SK-N-SH (cell line): ENCODE results near the gene ZNF337. TPM values are rescaled to one million over a fixed set of nuclear protein-coding genes. Genes with fewer than 3 reads are reported as not detected.

Experiments used
- CTCF ChIA-PET: fragments of 300-600, 350-600 bp; formaldehyde crosslinking; extraction: SDS; loops from one replicate; lab custom pipeline; 2021; lab: Yijun Ruan, JAX
- POLR2A ChIA-PET: fragments of 350-600 bp; sonication (Branson Sonifier 250); formaldehyde crosslinking; extraction: SDS; loops from one replicate; lab custom pipeline; 2020; ENCODE audit warnings: antibody characterized with exemption, inconsistent platforms; lab: Yijun Ruan, JAX
- DNase-seq: peaks from one replicate; pipeline ENCODE4 v3.0.0; 2012
- H2AFZ ChIP-seq: fragments of 200-600 bp; sonication (generic); 2 replicates; pipeline ENCODE4 v1.8.1; 2016; ENCODE audit warnings: antibody characterized with exemption, mild to moderate bottlenecking, low read depth
- H3F3A ChIP-seq: fragments of 200-600 bp; sonication (generic); replicated peaks from 2 replicates; pipeline ENCODE3; 2016; ENCODE audit warnings: antibody characterized with exemption, mild to moderate bottlenecking; ENCODE audit not compliant: insufficient read depth
- H3K27ac ChIP-seq, 2 experiments: fragments of 200-500 bp in 1 of 2; fragments of 200-600 bp in 1 of 2; sonication (Bioruptor generic) in 1 of 2; sonication (generic), shearing (Covaris generic) in 1 of 2; 2 replicates each; pipeline versions ENCODE4 v1.5.1 to v1.6.1; 2014 to 2016; ENCODE audit warnings: low read depth in 2 of 2, inconsistent platforms in 1 of 2, low read length in 1 of 2, mild to moderate bottlenecking in 1 of 2, mixed read lengths in 1 of 2
- H3K27me3 ChIP-seq: fragments of 200-600 bp; sonication (generic), shearing (Covaris generic); 2 replicates; pipeline ENCODE4 v1.6.1; 2016; ENCODE audit warnings: mixed run types; ENCODE audit not compliant: insufficient read depth
- H3K36me3 ChIP-seq, 2 experiments: fragments of 200-500 bp in 1 of 2; fragments of 200-600 bp in 1 of 2; sonication (Bioruptor generic) in 1 of 2; sonication (generic) in 1 of 2; replicated peaks in 1 of 2; 2 replicates each; pipeline versions ENCODE3 to v1.5.1; 2014 to 2016; ENCODE audit warnings: low read length in 1 of 2, mild to moderate bottlenecking in 1 of 2; ENCODE audit not compliant: insufficient read depth in 2 of 2, control insufficient read depth in 1 of 2
- H3K4me1 ChIP-seq, 2 experiments: fragments of 200-500 bp in 1 of 2; fragments of 200-600 bp in 1 of 2; sonication (Bioruptor generic) in 1 of 2; sonication (generic), shearing (Covaris generic) in 1 of 2; 2 replicates each; pipeline versions ENCODE4 v1.5.1 to v1.6.1; 2014 to 2016; ENCODE audit warnings: low read depth in 1 of 2, low read length in 1 of 2, mixed run types in 1 of 2; ENCODE audit not compliant: insufficient read depth in 2 of 2, control insufficient read depth in 1 of 2
- H3K4me2 ChIP-seq: fragments of 200-600 bp; sonication (generic), shearing (Covaris generic); 2 replicates; pipeline ENCODE4 v1.6.1; 2017; ENCODE audit warnings: mixed run types
- H3K4me3 ChIP-seq, 2 experiments: fragments of 200-500 bp in 1 of 2; fragments of 200-600 bp in 1 of 2; sonication (Bioruptor generic) in 1 of 2; sonication (generic), shearing (Covaris generic) in 1 of 2; 2 replicates each; pipeline versions ENCODE4 v1.5.1 to v1.8.1; 2014 to 2016; ENCODE audit warnings: low read depth in 2 of 2, inconsistent platforms in 1 of 2, low read length in 1 of 2, mild to moderate bottlenecking in 1 of 2, mixed read lengths in 1 of 2, moderate library complexity in 1 of 2
- H3K79me2 ChIP-seq: fragments of 200-600 bp; sonication (generic); 2 replicates; pipeline ENCODE4 v1.8.1; 2017; ENCODE audit warnings: mild to moderate bottlenecking; ENCODE audit not compliant: insufficient read depth
- H3K9ac ChIP-seq: fragments of 200-600 bp; sonication (generic); 2 replicates; pipeline ENCODE4 v1.6.1; 2017; ENCODE audit warnings: mixed run types
- H3K9me2 ChIP-seq: fragments of 200-600 bp; sonication (generic); 2 replicates; pipeline ENCODE4 v1.6.1; 2017; ENCODE audit warnings: mixed run types
- H3K9me3 ChIP-seq: fragments of 200-600 bp; sonication (generic); 2 replicates; pipeline ENCODE4 v1.6.1; 2017; ENCODE audit warnings: mixed run types, mild to moderate bottlenecking, moderate library complexity
- H4K20me1 ChIP-seq: fragments of 200-600 bp; sonication (generic); 2 replicates; pipeline ENCODE4 v1.6.1; 2017; ENCODE audit warnings: mild to moderate bottlenecking, mixed run types; ENCODE audit not compliant: insufficient read depth
- CHD2 ChIP-seq: fragments of 150-350 bp; IDR thresholded peaks from 2 replicates; pipeline ENCODE4 v1.6.1; 2018; ENCODE audit warnings: low read length; ENCODE audit not compliant: partially characterized antibody
- EP300 ChIP-seq, 2 experiments: IDR thresholded peaks; 2 replicates each; pipeline versions ENCODE4 v1.4.0 to v1.6.1; 2012; ENCODE audit warnings: borderline replicate concordance in 1 of 2, low read depth in 1 of 2, low read length in 1 of 2
- EZH2phosphoT487 ChIP-seq: fragments of 200-600 bp; sonication (generic); IDR thresholded peaks from 2 replicates; pipeline ENCODE4 v1.6.1; 2017; ENCODE audit warnings: low read depth, mixed run types, mild to moderate bottlenecking, antibody characterized with exemption, moderate library complexity, borderline replicate concordance
- FOXJ3 ChIP-seq: sonication (generic); formaldehyde crosslinking; IDR thresholded peaks from 2 replicates; pipeline ENCODE4 v1.5.1; 2020; ENCODE audit warnings: mild to moderate bottlenecking, missing genetic modification reagents
- FOXM1 ChIP-seq: IDR thresholded peaks from 2 replicates; pipeline ENCODE4 v1.4.0; 2012; ENCODE audit warnings: low read depth, mild to moderate bottlenecking
- GABPA ChIP-seq: IDR thresholded peaks from 2 replicates; pipeline ENCODE4 v1.4.0; 2012; ENCODE audit warnings: low read depth, mild to moderate bottlenecking
- GATA2 ChIP-seq: sonication (generic); formaldehyde crosslinking; IDR thresholded peaks from 2 replicates; pipeline ENCODE4 v1.5.0; 2020; ENCODE audit warnings: mild to moderate bottlenecking, missing genetic modification reagents
- MEF2A ChIP-seq: IDR thresholded peaks from 2 replicates; pipeline ENCODE4 v1.4.0; 2012; ENCODE audit warnings: low read depth, borderline replicate concordance
- POLR2AphosphoS5 ChIP-seq: IDR thresholded peaks from 2 replicates; pipeline ENCODE4 v1.6.1; 2012; ENCODE audit warnings: low read depth, low read length
- RAD21 ChIP-seq: IDR thresholded peaks from 2 replicates; pipeline ENCODE4 v1.6.1; 2012; ENCODE audit warnings: mild to moderate bottlenecking, low read length
- RCOR1 ChIP-seq: fragments of 150-350 bp; IDR thresholded peaks from 2 replicates; pipeline ENCODE4 v1.6.1; 2017; ENCODE audit warnings: antibody characterized with exemption, low read length
- RXRA ChIP-seq: IDR thresholded peaks from 2 replicates; pipeline ENCODE4 v1.4.0; 2012; ENCODE audit warnings: low read depth, mild to moderate bottlenecking, borderline replicate concordance
- TAF1 ChIP-seq: IDR thresholded peaks from 2 replicates; pipeline ENCODE4 v1.6.1; 2012; ENCODE audit warnings: low read depth, mild to moderate bottlenecking, low read length, moderate library complexity, borderline replicate concordance
- TEAD4 ChIP-seq: IDR thresholded peaks from 2 replicates; pipeline ENCODE4 v1.4.0; 2012; ENCODE audit warnings: mild to moderate bottlenecking, borderline replicate concordance; ENCODE audit not compliant: insufficient read depth
- YY1 ChIP-seq: IDR thresholded peaks from 2 replicates; pipeline ENCODE4 v1.4.0; 2012; ENCODE audit warnings: low read depth, mild to moderate bottlenecking
- WGBS: methylation state at CpG from one replicate; pipeline ENCODE4 v1.1.6; 2017; ENCODE audit warnings: low lambda C conversion rate; 5-methylcytosine and 5-hydroxymethylcytosine counted together
- polyA plus RNA-seq, 3 experiments: library from polyadenylated mRNA; depleted of rRNA; stranded (reverse); fragments of >200 nt; gene quantifications; 2 replicates each; pipeline ENCODE4 v1.2.3, GENCODE V29; 2012
- TF ChIP-seq, protein P1 (sequence below): IDR thresholded peaks from 2 replicates; pipeline ENCODE4 v1.4.0; 2012; ENCODE audit warnings: low read depth, borderline replicate concordance
- TF ChIP-seq, protein P2 (sequence below): IDR thresholded peaks from 2 replicates; pipeline ENCODE4 v1.6.1; 2012; ENCODE audit warnings: mild to moderate bottlenecking, low read depth, low read length, moderate library complexity
- TF ChIP-seq, protein P3 (sequence below): fragments of 150-350 bp; IDR thresholded peaks from 2 replicates; pipeline ENCODE4 v1.6.1; 2016; ENCODE audit warnings: mild to moderate bottlenecking, low read depth, low read length
- TF ChIP-seq, protein P4 (sequence below): IDR thresholded peaks from 2 replicates; pipeline ENCODE4 v1.4.0; 2012; ENCODE audit warnings: low read depth
- TF ChIP-seq, protein P5 (sequence below): IDR thresholded peaks from 2 replicates; pipeline ENCODE4; 2012

Gene ZNF337
- polyA plus RNA-seq, 1 of the 3 experiments (the other 2 are of a cell fraction): 16.5 TPM

DNA sequence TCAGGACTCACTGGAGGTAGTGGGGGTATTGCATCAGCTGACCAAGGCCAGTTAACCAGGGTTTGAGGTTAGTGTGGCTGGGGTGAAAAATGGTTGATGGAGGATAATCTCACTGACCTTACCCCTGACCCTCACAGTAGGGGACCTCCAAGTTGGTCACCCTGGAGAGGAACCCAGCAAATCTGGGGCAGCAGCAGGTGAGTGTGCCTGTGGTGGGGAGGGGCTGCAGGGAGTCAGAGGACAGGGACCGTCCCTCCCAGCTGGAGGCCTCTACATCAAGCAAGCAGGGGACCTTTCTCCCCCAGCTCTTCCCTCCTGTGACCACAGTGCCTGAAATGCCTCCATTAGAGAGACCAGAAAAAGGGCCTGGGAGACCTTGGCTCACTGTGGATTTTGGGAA is 49.1 kb upstream of the ZNF337 start:
- CTCF ChIA-PET: no interaction called here
- 100% methylated on average over 1 of the region's 1 CpG for WGBS
- POLR2A ChIA-PET: no interaction called here

DNA sequence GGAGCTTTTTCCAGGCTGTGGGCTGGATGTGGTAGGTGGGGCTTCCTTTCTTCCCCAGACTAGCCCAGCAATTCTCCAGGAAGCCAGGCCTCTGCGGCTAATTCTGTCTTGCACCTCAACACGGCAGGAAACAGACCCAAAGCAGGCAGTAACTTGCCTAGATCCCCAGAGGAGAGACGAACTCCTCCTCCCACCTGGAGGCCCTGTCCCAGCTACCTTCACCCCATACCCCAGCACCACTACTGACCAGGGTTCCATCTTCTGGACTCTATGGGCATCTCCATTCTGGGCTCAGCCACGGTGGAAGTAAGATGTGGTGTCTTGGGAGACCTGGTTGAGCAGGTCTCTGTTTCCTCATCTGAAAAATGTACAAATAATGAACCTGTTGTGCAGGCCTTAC is 48.4 kb upstream of the ZNF337 start:
- ChIA-PET POLR2A (no interaction called here), CTCF (no interaction called here)
- H3K27me3 ChIP-seq: no peaks in the 10 kb centered on the region
- 75% methylated on average over 4 of the region's 4 CpGs for WGBS
- H3K4me1 ChIP-seq: no peaks in the 10 kb centered on the region; a peak in 1 of 4 replicates
- no peak overlapping the region for H2AFZ ChIP-seq
- H3K9ac ChIP-seq: no peak overlapping the region
- no peak overlapping the region for H3K4me3 ChIP-seq
- H4K20me1 ChIP-seq: no peaks in the 10 kb centered on the region
- no peak overlapping the region for H3K27ac ChIP-seq
- DNase-seq: no peak
- H3K9me2 ChIP-seq: no peaks in the 10 kb centered on the region
- H3K36me3 ChIP-seq: no peaks in the 10 kb centered on the region
- no peaks in the 10 kb centered on the region for H3K9me3 ChIP-seq
- no peaks in the 10 kb centered on the region for H3K79me2 ChIP-seq
- no peak overlapping the region for H3K4me2 ChIP-seq
- H3F3A ChIP-seq: no peaks in the 10 kb centered on the region
- TF ChIP-seq, protein P1, sequence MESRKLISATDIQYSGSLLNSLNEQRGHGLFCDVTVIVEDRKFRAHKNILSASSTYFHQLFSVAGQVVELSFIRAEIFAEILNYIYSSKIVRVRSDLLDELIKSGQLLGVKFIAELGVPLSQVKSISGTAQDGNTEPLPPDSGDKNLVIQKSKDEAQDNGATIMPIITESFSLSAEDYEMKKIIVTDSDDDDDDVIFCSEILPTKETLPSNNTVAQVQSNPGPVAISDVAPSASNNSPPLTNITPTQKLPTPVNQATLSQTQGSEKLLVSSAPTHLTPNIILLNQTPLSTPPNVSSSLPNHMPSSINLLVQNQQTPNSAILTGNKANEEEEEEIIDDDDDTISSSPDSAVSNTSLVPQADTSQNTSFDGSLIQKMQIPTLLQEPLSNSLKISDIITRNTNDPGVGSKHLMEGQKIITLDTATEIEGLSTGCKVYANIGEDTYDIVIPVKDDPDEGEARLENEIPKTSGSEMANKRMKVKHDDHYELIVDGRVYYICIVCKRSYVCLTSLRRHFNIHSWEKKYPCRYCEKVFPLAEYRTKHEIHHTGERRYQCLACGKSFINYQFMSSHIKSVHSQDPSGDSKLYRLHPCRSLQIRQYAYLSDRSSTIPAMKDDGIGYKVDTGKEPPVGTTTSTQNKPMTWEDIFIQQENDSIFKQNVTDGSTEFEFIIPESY: no peak
- TF ChIP-seq RXRA (no peak), RCOR1 (no peak), FOXM1 (no peak)
- TF ChIP-seq, protein P2, sequence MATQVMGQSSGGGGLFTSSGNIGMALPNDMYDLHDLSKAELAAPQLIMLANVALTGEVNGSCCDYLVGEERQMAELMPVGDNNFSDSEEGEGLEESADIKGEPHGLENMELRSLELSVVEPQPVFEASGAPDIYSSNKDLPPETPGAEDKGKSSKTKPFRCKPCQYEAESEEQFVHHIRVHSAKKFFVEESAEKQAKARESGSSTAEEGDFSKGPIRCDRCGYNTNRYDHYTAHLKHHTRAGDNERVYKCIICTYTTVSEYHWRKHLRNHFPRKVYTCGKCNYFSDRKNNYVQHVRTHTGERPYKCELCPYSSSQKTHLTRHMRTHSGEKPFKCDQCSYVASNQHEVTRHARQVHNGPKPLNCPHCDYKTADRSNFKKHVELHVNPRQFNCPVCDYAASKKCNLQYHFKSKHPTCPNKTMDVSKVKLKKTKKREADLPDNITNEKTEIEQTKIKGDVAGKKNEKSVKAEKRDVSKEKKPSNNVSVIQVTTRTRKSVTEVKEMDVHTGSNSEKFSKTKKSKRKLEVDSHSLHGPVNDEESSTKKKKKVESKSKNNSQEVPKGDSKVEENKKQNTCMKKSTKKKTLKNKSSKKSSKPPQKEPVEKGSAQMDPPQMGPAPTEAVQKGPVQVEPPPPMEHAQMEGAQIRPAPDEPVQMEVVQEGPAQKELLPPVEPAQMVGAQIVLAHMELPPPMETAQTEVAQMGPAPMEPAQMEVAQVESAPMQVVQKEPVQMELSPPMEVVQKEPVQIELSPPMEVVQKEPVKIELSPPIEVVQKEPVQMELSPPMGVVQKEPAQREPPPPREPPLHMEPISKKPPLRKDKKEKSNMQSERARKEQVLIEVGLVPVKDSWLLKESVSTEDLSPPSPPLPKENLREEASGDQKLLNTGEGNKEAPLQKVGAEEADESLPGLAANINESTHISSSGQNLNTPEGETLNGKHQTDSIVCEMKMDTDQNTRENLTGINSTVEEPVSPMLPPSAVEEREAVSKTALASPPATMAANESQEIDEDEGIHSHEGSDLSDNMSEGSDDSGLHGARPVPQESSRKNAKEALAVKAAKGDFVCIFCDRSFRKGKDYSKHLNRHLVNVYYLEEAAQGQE: no peak

More for the DNA sequence above, 49.1 kb upstream of the ZNF337 start:
- Histone ChIP-seq H3K79me2 (no peaks in the 10 kb centered on the region), H3K27me3 (no peaks in the 10 kb centered on the region), H3K4me2 (no peak overlapping the region), H4K20me1 (no peaks in the 10 kb centered on the region), H3K4me1 (peaks cover 0 to 5% of the 10 kb centered on the region in 2 experiments; a peak in 1 of 4 replicates), H3K36me3 (no peaks in the 10 kb centered on the region), H3F3A (no peaks in the 10 kb centered on the region), H3K9me2 (no peaks in the 10 kb centered on the region), H3K27ac (no peak overlapping the region), H3K9ac (no peak overlapping the region), H3K9me3 (no peaks in the 10 kb centered on the region), H3K4me3 (no peak overlapping the region), H2AFZ (no peak overlapping the region)
- TF ChIP-seq POLR2AphosphoS5: no peak
- no peak for TF ChIP-seq RXRA
- TF ChIP-seq, protein P1: no peak
- TF ChIP-seq TAF1: no peak
- TF ChIP-seq, protein P3, sequence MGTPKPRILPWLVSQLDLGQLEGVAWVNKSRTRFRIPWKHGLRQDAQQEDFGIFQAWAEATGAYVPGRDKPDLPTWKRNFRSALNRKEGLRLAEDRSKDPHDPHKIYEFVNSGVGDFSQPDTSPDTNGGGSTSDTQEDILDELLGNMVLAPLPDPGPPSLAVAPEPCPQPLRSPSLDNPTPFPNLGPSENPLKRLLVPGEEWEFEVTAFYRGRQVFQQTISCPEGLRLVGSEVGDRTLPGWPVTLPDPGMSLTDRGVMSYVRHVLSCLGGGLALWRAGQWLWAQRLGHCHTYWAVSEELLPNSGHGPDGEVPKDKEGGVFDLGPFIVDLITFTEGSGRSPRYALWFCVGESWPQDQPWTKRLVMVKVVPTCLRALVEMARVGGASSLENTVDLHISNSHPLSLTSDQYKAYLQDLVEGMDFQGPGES: no peak
- TF ChIP-seq CHD2: no peak
- TF ChIP-seq MEF2A: no peak
- no peak for TF ChIP-seq YY1
- no peak for TF ChIP-seq TEAD4
- TF ChIP-seq GATA2 (CRISPR knock-in tag): no peak
- no peak for TF ChIP-seq FOXM1
- TF ChIP-seq, protein P4, sequence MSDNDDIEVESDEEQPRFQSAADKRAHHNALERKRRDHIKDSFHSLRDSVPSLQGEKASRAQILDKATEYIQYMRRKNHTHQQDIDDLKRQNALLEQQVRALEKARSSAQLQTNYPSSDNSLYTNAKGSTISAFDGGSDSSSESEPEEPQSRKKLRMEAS: no peak
- no peak for TF ChIP-seq EZH2phosphoT487
- no peak for TF ChIP-seq FOXJ3 (CRISPR knock-in tag)
- no peak for TF ChIP-seq RCOR1
- TF ChIP-seq, protein P5, sequence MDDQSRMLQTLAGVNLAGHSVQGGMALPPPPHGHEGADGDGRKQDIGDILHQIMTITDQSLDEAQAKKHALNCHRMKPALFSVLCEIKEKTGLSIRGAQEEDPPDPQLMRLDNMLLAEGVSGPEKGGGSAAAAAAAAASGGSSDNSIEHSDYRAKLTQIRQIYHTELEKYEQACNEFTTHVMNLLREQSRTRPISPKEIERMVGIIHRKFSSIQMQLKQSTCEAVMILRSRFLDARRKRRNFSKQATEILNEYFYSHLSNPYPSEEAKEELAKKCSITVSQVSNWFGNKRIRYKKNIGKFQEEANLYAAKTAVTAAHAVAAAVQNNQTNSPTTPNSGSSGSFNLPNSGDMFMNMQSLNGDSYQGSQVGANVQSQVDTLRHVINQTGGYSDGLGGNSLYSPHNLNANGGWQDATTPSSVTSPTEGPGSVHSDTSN: no peak
- TF ChIP-seq GABPA: no peak
- TF ChIP-seq EP300 (IDR thresholded peaks at IDR 0.05; ENCODE audit: borderline replicate concordance in 1 of 2, low read depth in 1 of 2, low read length in 1 of 2): no peak
- TF ChIP-seq RAD21: no peak
- no peak for DNase-seq
